ENCODE measurements around the gene HNRNPH1. TPM values are rescaled to one million over a fixed set of nuclear protein-coding genes. Genes with fewer than 3 reads are reported as not detected.

HNRNPH1 gene
- total RNA-seq, 1 experiment from 2014 or later: 940 TPM

GRCh38 chr5:179615203-179615602 is 8.3 kb downstream of the HNRNPH1 start:
- intact Hi-C loops (cut with micrococcal nuclease; ENCODE audit: unreplicated experiment): no loop called here
- peaks cover 3% of the 10 kb centered on the region for H3K4me1 ChIP-seq
- no TSS peak for BruUV-seq (replicated peaks)
- Mint-ChIP-seq H3K27me3 (ENCODE audit: insufficient read depth, unreplicated experiment) (no peaks in the 10 kb centered on the region), H3K9me3 (ENCODE audit: unreplicated experiment) (no peaks in the 10 kb centered on the region), H3K36me3 (ENCODE audit: insufficient read depth, unreplicated experiment) (peaks cover 100% of the 10 kb centered on the region), H3K27ac (ENCODE audit: unreplicated experiment) (no peak overlapping the region), H3K4me3 (ENCODE audit: unreplicated experiment) (no peak overlapping the region), H3K4me1 (ENCODE audit: low read depth, unreplicated experiment) (peaks cover 56% of the 10 kb centered on the region)
- POLR2A ChIA-PET: interaction anchor here (5.6 kb wide), 1 partner anchor 8 kb away, joined by 42 read pairs; the partner anchor contains the start of gene HNRNPH1
- DNase-seq: no peak
- no peaks in the 10 kb centered on the region for H3K9me3 ChIP-seq
- no peak overlapping the region for H3K4me3 ChIP-seq (ENCODE audit: low read depth, low read length)
- no peaks in the 10 kb centered on the region for H3K27me3 ChIP-seq (replicated peaks; ENCODE audit: control insufficient read depth, insufficient read depth, low read length)
- no peak for TF ChIP-seq CTCF (IDR thresholded peaks at IDR 0.05; ENCODE audit: insufficient read depth in 1 of 2, low read depth in 1 of 2, low read length in 1 of 2, severe bottlenecking in 1 of 2, unreplicated experiment in 1 of 2)
- CTCF ChIA-PET: no interaction called here
- peaks cover 17% of the 10 kb centered on the region for H3K36me3 ChIP-seq (ENCODE audit: control insufficient read depth, insufficient read depth, low read length)

- intact Hi-C loops (cut with micrococcal nuclease; ENCODE audit: unreplicated experiment): no loop called here
- peaks cover 20% of the 10 kb centered on the region for H3K36me3 ChIP-seq (ENCODE audit: control insufficient read depth, insufficient read depth, low read length)
- H3K27me3 ChIP-seq (replicated peaks; ENCODE audit: control insufficient read depth, insufficient read depth, low read length): no peaks in the 10 kb centered on the region
- DNase-seq: no peak
- CTCF ChIA-PET: no interaction called here
- POLR2A ChIA-PET: interaction anchor here (0.6 to 5.6 kb wide), 3 partner anchors 9 to 233 kb away, joined by 4 to 42 read pairs (median 6); partner anchors contain the start of gene HNRNPH1
- no peaks in the 10 kb centered on the region for H3K9me3 ChIP-seq
- H3K36me3 Mint-ChIP-seq (ENCODE audit: insufficient read depth, unreplicated experiment): peaks cover 100% of the 10 kb centered on the region
- no peak for TF ChIP-seq CTCF (IDR thresholded peaks at IDR 0.05; ENCODE audit: insufficient read depth in 1 of 2, low read depth in 1 of 2, low read length in 1 of 2, severe bottlenecking in 1 of 2, unreplicated experiment in 1 of 2)
- no peak overlapping the region for H3K4me3 ChIP-seq (ENCODE audit: low read depth, low read length)
- BruUV-seq (replicated peaks): no TSS peak
- no peak overlapping the region for H3K27ac Mint-ChIP-seq (ENCODE audit: unreplicated experiment)
- no peak overlapping the region for H3K4me3 Mint-ChIP-seq (ENCODE audit: unreplicated experiment)
- no peaks in the 10 kb centered on the region for H3K27me3 Mint-ChIP-seq (ENCODE audit: insufficient read depth, unreplicated experiment)
- peaks cover 57% of the 10 kb centered on the region for H3K4me1 Mint-ChIP-seq (ENCODE audit: low read depth, unreplicated experiment)
- H3K9me3 Mint-ChIP-seq (ENCODE audit: unreplicated experiment): no peaks in the 10 kb centered on the region
- H3K4me1 ChIP-seq: no peaks in the 10 kb centered on the region; the same call in none of the 2 replicates
Observed at GRCh38 chr5:179614745-179615144, 8.7 kb downstream of the HNRNPH1 start.

- intact Hi-C loops (cut with micrococcal nuclease; ENCODE audit: unreplicated experiment): no loop called here
- peak overlapping the region; percentile 32 for H3K4me3 Mint-ChIP-seq (ENCODE audit: unreplicated experiment)
- peaks cover 57% of the 10 kb centered on the region for H3K4me1 Mint-ChIP-seq (ENCODE audit: low read depth, unreplicated experiment)
- no peaks in the 10 kb centered on the region for H3K9me3 Mint-ChIP-seq (ENCODE audit: unreplicated experiment)
- TF ChIP-seq CTCF (IDR thresholded peaks at IDR 0.05; ENCODE audit: insufficient read depth in 1 of 2, low read depth in 1 of 2, low read length in 1 of 2, severe bottlenecking in 1 of 2, unreplicated experiment in 1 of 2): no peak
- H3K9me3 ChIP-seq: no peaks in the 10 kb centered on the region
- no peaks in the 10 kb centered on the region for H3K27me3 ChIP-seq (replicated peaks; ENCODE audit: control insufficient read depth, insufficient read depth, low read length)
- H3K27me3 Mint-ChIP-seq (ENCODE audit: insufficient read depth, unreplicated experiment): no peaks in the 10 kb centered on the region
- DNase-seq: peak in 1 of 2 experiments; percentile 39
- CTCF ChIA-PET: no interaction called here
- peak overlapping the region; percentile 49 for H3K27ac Mint-ChIP-seq (ENCODE audit: unreplicated experiment)
- BruUV-seq (replicated peaks): no TSS peak
- H3K4me3 ChIP-seq (ENCODE audit: low read depth, low read length): no peak overlapping the region
- peaks cover 19% of the 10 kb centered on the region for H3K36me3 ChIP-seq (ENCODE audit: control insufficient read depth, insufficient read depth, low read length)
- peaks cover 100% of the 10 kb centered on the region for H3K36me3 Mint-ChIP-seq (ENCODE audit: insufficient read depth, unreplicated experiment)
- POLR2A ChIA-PET: interaction anchor here (1.0 to 5.6 kb wide), 2 partner anchors 10 to 54 kb away, joined by 3 to 42 read pairs; partner anchors contain the start of gene HNRNPH1
- H3K4me1 ChIP-seq: peaks cover 2% of the 10 kb centered on the region
Observed at GRCh38 chr5:179613460-179614071, 9.9 kb downstream of the HNRNPH1 start.

Data from Caco-2 (cell line).